Inflammatory macrophage (primary cell): ENCODE results near the gene EHBP1.
"Not testable (repeated sequence)": the region's sequence is repeated elsewhere in the genome, so short reads cannot be mapped to it uniquely, and the experiment has no call there.

Source experiments
- DNase-seq, 2 donors: peaks; one replicate each; pipeline ENCODE4 v3.0.0-alpha.2; 2020 to 2022

Gene EHBP1

DNA sequence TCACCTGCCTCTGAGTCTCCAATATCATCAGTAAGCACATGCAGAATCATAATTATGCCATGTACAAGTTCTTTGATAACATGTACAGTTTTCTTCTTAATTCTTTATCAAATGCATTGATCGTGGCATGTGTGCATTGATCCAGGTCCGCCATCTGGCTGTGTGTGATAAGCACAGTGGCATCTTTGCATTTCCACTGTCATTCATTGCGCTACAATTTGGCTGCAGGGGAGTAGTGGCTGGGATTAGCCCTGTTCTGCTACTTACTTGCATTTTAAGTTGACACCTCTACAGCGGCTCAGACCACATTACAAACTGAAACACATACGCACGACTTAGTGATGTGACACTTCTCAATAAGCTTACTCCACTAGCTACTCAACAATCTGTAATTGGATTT, 261.5 kb downstream of the EHBP1 start:
- DNase-seq = no peak

DNA sequence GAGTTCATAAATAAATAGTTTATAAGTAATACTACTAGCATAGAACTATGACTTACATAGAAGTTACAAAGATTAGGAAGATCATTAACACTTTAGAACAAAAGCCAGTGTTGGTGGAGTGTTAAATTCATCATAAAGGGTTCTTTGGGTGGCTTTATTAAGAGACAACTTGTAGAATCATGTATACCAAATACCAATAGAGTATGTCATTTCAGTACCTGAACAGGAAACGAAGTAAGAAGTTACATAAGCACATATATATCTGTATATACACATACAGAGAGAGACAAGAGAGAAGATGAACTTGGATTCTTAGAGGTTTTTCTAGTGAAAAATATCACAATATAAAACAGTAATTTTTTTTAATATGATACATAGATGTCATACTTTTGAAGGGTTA, 262.7 kb downstream of the EHBP1 start:
- no peak for DNase-seq

DNA sequence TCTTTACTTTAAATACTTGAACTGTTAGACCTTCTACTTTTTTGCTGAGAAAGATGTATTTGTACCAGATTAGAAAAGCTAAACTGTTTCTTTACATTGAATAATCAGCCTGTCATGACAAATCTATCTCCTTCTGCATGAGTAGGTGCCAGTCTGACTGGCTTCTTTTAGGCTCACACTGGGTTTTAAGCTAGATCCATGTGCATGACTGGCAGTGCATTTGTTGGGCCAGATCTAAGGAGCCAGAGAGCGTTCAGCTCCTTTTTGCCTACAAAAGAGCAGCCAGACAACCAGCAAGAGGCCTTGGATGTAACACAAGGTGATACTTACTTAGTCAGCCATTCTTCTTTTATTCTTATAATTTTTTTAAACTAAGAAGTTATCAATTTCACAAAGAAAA, 263.2 kb downstream of the EHBP1 start:
- DNase-seq = no peak

DNA sequence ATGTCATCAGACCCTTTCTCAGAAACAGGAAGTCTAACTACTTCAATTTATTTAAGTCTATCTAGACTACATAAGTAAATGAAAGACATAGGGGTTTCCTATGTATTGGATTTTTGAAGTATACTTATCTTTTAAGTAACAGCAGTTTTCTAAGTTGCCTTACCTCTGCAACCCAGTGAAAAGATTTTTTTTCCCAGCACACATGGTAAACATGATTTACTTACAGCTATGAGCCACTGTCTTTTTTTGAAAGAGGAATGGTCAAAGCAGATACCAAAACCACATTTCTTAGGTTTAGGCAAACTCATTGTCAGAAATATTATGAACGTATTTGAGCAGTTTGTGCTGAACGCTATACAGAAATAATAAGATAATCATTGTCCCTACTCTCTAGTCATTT, 266.4 kb downstream of the EHBP1 start:
- DNase-seq = no peak

DNA sequence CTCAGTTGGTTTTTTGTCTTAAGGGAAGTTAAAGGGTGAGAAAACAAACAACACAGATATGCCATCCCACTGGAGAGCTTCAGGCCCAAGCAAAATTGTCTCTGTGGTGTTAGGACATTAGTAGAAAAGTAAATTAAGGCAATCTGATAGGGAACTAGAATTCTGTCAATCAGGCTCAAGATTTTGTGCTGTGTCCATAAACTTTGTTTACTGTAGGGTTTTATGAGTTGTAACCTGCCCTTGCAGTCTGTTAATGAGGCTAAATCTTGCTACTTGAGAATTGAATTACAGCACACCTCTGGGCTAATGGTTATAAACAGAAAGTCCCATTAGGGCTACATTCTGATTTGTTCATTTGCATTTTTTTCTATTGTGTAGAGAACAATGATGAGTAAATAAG, 267.1 kb downstream of the EHBP1 start:
- DNase-seq = no peak

DNA sequence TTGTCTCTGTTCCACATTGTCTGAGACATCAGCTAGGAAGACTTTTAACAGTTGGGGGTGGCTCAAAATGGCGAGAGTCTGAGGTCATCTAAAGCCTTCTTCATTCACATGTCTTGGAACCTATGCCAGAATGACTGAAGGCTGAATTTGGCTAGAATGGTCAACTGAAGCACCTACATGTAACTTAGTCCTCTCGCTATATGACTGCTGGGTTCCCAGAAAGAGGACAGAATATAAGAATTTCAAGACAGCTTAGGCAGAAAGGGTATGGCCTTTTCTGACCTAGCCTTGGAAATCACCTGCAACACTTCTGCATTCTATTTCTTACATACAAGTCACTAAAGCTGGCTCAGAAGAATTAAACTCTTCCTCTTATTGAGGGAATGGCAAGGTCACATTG, 269.5 kb downstream of the EHBP1 start:
- no peak for DNase-seq

DNA sequence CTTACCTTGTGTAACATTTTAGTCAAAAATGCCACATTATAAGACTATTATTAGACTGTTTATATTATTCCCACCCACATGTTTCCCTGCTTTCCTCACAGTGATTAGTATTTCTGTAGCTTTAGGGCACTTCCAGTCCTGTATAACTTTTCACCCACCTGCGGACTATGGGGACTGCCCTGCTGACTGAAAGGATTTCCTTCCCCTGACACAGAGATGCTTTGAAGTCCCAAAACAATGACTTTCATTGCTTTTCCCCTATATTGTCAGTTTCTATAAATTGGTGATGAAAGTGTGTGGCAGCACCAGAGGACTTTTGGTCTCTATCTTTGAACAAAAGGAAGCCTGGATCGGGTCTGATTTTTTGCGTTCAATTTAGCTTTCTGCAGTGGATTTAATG, 286.1 kb downstream of the EHBP1 start:
- DNase-seq = no peak

DNA sequence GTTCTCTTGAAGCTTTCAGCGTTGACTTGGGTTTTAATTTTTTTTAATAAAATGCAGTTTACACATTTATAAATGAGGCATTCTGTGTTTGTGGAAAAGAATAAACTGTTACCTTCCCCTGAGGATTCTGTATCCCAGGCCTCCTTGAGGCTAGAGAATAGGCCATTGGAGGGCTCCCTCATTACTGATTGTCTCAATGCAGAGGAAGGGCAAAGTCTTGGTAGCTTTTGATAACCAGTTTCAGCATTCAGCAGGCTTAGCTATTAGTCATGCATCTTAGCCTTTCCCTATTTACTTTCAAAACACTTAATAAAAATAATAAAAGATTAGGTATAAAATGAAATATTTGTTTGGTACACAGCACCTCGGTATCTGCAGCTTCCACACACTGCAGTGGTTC, 287.0 kb downstream of the EHBP1 start:
- no peak for DNase-seq

DNA sequence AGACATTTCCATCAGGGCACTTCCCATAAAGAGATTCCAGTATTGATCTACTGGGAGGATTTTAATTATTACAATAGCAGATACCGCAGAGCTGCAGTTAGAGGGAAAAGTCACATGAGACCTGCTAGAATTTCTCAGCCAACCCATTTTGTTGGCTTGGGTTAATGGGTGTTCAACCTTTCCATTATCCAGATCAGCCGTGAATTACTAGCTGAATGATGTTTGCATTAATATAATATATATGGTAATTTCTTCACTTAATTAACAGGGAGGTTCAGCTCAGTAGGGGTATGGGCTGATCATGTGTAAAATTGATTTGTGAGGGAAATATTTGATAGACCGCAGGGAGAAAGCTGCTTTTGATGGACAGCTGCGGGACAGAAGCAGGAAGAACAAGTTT, 288.7 kb downstream of the EHBP1 start:
- no peak for DNase-seq

DNA sequence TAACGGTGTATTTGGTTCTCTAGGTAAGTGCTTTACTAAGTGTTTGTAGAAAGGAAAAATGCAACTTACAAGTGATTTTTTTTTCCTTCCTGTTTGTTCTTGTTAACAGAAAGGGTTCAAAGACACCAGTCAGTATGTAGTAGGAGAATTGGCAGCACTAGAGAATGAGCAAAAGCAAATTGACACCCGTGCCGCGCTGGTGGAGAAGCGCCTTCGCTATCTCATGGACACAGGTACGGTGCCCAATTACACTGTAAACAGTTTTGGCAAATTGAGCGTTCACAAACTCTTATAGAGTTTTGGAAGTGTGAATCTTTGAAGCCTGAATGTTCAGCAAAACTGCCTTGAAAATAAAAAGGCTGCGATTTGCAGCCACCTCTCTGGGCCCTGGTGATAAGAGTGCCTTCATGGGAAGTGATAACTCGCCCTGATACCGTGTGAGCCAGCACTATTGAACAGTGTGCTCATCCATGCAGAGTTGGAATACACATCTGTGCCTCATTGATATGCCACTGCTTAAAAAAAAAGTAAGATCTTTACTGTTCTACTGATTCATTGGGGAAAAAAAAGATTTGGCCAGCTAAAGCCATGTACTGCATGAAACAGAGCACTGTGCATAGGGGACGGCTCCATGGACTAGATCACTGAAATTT, 291.1 kb downstream of the EHBP1 start:
- DNase-seq = no peak

DNA sequence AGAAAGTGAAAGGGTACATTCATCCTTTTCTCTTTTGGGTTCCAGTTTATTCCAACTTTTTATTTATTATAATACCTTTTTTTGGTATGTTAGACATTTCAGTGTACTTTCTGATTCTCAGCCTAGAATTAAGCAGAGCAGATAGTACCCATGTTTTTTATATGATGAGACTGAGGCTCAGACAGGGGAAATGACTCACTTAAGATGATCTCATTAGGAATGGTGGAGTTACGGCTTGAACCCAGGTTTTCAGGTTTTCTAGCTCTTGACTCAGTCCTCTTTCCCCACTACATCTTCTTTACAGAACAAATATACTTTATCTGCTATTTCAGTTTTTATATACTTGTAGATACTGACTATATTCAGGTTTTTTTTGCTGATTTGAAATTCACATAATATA, 293.4 kb downstream of the EHBP1 start:
- DNase-seq = no peak

DNA sequence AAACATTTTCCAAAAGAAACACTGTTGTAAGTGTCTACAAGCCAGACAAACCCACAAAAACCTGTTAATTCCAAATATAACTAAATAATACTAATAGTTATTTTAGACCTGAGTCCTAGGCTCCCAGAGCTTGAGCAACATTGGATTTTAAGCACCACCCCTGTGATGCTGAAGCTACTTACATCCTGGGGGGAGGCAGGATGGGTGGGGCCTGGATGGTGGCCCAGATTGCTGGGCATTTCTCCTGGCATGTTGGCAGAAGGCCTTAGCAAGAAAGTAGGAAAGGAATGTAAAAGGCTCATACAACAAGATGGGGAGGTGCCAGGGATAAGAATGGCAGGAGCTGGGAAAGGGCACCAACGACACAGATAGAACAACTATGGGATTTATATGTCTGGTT, 294.4 kb downstream of the EHBP1 start:
- no peak for DNase-seq

DNA sequence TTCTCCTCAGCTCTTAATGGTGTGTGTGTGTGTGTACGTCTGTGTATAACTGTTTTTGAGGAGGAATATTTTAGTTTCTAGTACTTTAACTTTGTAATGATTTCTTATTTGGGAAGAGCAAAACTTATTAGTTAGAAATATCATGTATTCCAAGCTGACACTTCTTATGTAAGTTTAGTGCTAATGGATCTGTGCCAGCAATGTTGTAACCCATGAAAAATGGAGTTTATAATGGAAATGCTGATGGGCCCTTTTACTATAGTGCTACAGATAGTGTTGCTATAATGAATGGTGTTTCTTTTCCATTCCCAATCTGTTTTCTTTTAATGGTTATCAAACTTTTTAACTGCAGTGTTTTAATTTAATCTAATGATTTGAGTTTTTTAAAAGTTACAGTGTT, 295.3 kb downstream of the EHBP1 start:
- DNase-seq = no peak

DNA sequence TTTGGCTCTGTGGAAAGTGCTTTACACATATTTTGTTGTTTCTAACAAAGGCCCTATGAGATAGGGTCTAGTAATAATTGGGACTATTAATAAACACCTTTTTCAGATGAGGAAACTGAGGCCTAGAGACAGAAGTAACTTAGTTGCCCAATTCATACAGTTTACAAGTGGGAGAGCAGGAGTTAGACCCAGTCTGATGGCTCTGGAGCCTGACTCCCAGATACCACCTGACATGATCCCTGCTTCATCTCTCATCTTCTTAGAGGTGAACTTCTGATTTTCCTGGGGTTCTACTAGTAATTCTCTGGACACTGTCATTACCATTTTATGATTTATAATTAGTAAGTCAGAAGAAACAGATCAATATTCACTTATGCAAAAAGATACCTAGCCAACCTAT, 296.1 kb downstream of the EHBP1 start:
- no peak for DNase-seq

DNA sequence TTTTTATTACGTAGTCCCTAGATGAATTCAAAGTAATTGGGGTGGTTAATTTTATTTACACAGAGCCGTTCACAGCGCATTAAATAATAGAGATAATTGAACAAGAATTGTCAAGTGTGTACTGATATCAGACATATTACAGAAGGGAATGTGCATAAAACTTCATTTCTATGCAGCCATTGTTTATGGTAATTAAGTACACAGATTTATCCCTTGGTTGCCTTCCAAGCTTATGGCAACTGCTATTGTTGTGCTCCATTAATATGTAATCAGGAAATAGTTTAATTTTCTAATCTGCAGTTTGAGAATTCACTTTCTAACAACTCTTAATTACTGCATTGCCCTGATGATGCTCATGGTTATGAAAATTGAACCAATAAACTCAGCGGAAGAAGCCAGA, 297.8 kb downstream of the EHBP1 start:
- DNase-seq = no peak

DNA sequence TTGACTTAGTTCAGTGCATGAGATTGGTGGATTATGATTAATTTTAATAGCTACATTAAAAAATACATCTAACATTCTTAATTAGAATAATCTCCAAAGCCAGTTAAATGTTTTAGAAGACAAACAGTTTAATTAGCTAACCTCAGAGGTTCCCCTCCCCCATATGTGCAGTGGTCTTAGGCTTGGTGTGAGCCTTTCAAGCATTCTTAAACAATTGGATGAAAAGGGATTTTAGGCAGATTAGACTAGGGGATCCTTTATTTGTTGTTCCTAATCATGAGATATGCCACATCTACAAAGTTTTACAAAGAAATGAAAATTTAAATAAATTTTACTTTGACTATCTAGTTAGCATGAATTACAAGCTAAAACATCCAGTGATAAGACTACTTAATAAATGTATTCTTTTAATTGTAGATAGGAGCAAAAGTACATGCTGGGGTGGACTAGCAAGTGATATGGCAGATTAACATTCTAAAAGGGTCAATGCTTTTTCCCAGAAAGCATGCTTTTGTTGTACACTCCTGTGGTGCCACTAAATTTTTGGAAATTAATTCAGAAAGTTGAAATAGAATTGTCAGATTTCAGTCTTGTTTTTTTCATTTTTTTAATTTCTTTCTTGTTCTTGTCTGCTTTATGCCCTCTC, 302.4 kb downstream of the EHBP1 start:
- no peak for DNase-seq

DNA sequence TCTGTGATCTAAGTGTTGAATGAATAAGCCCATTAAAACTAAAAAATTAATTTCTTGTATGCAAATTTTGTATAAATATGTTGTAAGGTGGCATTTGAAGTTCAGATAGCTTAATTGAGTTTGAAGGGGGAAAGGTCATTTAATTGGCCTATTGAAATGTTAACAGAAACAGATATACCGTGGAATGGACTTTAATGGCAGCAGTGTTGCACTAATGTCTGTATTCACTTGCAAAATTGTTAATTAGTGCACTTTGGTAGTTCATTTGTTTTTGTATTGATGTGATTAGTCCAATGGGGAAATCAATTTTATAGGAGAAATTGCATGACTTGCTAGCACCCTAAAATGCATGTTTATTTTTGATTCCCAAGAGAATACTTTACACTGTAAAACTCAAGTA, 303.3 kb downstream of the EHBP1 start:
- DNase-seq = no peak

DNA sequence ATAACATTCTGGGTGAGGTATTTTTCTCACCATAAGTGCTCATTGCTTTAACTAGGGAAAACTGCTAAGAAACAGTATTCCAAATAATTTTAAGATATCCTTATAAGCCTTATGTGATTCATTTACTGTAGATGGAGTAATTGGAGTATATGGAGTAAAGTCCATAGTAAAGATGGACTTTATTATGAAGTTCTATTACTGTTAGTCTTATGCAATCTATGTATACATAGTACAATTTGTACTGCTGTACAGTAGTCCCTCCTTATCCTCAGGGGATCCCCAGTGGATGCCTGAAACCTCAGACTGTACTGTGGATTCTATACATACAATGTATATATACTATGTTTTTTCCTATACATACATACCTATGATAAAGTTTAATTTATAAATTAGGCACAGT, 304.0 kb downstream of the EHBP1 start:
- DNase-seq = no peak

DNA sequence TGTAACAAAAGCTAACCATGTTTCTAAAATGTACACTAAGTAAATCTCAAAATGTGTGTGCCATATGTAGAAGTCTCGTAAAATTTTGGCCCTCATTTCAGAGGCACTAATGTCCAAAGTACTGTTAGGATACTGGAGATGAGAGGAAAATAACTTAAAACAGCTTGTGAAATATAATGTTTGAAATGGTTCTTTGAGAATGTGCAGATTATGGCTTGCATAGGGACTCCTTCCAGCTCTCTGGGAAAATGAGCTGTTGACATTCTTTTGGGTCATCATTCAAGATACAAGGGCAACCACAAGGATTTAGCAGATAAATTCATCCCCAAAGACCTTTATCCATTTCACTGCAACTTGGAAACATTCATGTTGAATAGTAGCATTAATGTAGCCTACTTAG, 307.0 kb downstream of the EHBP1 start:
- DNase-seq = no peak

DNA sequence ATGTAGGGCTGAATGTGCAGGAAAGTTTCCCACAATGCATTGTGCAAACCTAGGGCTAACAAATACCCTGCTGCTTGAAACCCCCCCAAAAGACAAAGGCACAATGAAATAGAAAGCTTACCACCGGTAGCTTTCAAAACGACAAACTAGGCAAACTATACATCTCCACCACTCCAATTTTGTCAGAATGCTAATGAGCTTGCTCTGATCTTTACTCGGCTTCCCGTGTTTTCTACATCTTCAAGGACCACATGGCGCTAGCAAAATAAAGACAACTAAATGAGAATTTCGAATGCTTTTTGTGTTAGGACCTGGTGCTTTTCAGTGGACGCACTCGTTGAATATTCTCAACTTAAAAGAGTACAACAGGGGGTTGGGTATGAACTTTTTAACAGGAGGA, 307.9 kb downstream of the EHBP1 start:
- no peak for DNase-seq

DNA sequence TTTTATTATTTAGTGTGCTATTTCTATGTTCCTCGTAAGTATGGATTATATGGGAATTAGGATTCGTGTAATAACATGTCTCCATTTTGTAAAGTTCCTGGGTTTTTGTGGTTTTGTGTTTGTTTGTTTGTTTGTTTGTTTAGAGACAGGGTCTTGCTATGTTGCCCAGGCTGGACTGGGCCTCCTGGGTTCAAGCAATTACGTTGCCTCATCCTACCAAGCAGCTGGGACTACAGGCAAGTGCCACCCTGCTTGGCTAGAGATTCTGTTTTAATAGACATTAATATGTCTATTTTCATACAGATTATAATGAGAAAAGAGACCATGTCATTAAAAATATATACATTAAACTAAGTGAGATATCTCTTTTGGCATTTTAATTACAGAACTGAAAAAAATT, 309.9 kb downstream of the EHBP1 start:
- DNase-seq = no peak

DNA sequence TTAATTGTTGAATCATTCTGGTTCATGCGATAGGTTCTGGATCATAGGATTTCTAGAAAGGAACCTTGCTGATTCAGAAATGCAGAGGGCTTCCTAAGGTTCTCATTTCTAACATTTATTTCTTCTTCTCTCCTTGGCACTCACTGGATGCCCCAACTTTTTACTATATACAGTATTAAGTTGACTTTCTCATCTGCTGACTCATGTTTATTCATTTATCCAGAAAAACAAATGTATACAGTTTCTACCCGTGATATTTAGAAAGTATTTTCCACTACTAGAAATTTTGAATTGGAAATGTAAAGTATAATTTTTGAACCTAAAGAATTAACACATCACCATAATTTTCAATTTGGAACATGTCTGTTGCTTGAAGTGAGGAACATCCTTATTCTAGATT, 312.9 kb downstream of the EHBP1 start:
- no peak for DNase-seq

DNA sequence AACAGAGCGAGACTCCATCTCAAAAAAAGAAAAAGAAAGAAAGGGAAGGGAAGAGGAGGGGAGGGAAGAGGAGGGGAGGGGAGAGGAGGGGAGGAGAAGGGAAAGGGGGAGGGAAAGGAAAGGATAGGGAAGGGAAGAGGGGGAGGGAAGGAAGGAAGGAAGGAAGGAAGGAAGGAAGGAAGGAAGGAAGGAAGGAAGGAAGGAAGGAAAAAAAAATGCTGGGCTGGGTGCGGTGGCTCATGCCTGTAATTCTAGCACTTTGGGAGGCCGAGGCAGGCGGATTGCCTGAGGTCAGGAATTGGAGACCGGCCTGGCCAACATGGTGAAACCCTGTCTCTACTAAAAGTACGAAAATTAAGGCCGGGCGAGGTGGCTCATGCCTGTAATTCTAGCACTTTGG, 314.2 kb downstream of the EHBP1 start:
- DNase-seq = not testable (repeated sequence)

DNA sequence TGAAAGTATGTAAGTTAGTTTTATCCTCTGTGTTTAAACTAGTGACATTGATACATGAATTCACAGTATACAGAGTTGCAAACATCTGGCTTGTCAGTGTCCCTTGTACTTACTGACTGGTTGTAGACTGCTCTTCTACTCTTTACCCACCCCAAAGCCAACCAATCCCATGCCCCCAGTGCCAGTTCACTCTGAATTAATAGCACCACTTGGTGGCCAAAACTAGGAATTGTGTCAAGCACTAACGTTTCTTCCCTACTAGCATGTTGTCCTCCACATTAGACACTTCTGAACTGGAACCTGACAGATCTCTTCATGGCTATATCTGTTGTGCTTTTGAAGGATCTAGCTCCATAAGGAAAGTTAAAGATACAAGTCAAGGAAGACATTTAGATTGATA, 317.9 kb downstream of the EHBP1 start:
- DNase-seq = peak; percentile 8 to 23

DNA sequence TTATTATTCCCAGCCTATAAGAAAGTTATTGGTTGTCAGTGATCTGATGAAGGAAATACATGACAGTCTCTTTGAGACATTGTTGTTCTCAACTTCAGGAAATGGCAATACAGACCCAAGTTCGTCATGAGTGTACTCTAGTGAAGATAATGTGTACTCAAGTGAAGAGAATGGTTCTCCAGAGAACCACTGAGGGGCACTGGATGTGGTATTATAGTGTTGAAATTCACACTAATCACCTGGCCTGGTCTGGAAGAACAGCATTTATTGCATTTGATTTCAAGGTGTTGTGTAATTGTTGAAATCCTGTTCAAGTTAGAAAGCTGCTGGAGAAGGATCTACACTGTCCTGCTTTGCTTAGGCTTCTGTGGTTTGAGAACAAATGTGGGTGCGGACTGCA, 321.7 kb downstream of the EHBP1 start:
- DNase-seq = no peak
